GM18517 (cell line): ENCODE results near the gene PPP2CA.
"Not testable (repeated sequence)": the region's sequence is repeated elsewhere in the genome, so short reads cannot be mapped to it uniquely, and the experiment has no call there.

Experiments
- ATAC-seq: cut with Tn5 transposase; IDR thresholded peaks from one replicate; pipeline ENCODE4 v1.9.1; 2021; ENCODE audit warnings: mild to moderate bottlenecking, moderate library complexity; ENCODE audit not compliant: unreplicated experiment

The PPP2CA gene

DNA sequence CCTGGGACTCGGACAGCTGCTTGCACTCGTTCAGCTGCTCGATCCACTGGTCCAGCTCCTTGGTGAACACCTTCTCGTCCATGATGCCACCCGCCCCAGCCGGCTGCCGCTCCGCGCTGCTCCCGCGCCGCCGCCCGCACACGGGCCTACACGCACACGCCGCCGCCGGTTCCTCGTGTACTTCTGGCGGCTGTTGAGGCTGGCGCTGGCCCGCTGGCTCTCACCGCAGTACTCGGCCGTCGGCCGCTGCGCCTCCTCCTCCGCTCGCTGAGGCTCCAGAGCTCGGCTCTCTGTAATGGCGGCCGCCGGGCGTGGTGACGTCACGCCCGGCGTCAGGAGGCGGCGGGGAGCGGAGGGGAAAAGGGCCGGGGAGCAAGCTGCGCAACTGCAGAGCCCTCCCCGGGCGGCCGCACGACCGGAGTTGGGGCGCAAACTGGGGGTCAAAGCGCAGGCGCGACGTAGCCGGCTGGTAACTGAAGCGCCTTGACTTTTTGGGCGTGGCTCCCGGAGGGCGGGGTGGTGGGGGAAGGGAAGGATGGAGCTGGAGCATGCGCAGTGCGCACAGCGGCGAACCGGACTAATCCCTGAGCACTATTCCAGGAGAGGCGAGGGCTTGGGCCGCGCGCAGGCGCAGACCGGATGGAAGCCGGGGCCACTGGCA is at the start of gene PPP2CA:
Gene PPP2CA, minus strand, starts transcription at position 294 of the 661 bp plus-strand sequence. Its CDS starts 212 bp downstream, at position 82.
- ATAC-seq, result peak; percentile 64

DNA sequence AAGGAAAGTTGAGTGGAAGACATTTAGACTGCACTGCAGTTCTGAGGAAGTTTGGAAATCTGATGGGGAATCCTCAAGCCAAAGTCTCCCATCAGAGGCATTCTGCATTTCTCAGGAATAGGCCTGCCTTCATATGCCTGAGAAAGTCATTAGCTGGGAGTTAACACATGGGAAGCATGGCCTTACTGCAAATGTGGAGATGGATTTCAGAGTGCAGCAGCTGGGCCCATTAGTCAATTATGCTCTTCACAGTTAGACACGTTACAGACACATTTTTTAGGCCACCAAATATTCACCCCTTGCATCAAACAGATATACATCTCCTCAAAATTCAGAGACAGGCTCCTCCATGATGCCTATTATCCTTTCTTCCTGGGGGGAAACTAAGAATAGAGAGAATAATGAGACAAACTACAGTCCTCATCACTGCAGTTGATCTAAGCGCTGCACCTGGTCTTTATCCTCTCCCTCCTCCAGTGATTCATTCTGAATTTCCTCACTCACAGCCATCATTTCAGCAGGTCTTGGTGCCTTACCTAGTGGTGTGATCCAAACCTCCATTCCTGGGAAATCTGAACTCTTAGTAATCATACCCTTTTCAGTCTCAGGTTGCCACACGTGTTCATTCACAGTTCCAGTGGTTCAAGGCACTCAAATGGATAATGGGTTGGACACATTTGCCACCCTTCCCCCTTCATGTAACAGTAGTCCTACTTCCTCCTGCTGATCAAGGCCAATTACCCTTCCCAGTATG is 47.9 kb upstream of the PPP2CA start:
- ATAC-seq, result no peak

DNA sequence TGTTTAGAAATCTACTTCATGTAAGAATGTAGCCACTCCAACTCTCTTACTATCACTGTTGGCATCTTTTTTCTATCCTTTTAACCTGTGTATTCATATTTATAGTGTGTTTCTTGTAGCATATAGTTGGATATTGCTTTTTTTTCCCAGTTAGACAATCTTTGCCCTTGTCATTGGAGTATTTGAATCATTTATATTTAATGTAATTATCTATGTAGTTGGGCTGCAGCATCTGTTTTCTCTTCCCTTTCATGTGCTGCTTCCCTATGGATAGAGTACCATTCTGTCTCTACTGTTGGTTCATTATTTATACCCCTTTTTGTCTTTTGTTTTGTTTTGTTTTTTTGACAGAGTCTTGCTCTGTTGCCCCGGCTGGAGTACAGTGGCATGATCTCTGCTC is 45.2 kb upstream of the PPP2CA start:
- no peak for ATAC-seq

DNA sequence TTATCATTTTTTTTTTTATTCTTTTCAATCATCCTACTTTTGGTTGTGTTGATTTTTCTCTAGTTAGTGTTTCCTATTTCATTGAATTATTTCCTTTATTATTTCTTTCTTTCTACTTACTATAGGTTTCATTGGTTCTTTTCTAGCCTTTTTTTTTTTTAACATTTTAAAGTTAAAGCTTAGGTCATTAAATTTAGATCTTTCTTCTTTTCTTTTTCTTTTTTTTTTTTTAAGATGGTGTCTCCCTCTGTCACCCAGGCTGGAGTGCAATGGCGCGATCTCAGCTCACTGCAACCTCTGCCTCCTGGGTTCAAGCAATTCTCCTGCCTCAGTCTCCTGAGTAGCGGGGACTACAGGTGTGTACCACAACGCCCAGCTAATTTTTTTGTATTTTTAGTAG is 43.0 kb upstream of the PPP2CA start:
- ATAC-seq, result no peak

DNA sequence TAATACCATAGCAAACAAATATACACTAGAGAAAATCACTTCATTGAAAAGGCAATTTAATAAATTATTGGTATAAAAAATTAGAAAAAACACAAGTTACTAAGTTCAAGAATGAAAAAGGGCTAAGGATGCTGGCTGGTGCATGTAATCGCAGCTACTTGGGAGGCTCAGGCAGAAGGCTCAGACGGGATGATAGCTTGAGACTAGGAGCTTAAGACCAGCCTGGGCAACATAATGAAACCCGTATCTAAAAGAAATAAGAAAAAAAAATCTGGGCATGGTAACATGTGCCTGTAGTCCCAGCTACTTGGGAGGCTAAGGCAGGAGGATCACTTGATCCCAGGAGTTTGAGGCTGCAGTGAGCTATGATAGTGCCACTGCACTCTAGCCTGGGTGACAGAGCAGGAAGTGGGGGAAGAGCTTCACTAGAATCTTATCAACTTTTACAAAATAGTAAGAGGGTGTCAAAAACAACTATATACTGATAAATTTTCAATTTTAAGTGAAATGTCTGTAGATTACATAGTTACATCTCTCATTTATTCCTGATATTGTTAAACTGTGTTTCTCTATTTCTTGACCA is 42.2 kb upstream of the PPP2CA start:
- ATAC-seq, result no peak

DNA sequence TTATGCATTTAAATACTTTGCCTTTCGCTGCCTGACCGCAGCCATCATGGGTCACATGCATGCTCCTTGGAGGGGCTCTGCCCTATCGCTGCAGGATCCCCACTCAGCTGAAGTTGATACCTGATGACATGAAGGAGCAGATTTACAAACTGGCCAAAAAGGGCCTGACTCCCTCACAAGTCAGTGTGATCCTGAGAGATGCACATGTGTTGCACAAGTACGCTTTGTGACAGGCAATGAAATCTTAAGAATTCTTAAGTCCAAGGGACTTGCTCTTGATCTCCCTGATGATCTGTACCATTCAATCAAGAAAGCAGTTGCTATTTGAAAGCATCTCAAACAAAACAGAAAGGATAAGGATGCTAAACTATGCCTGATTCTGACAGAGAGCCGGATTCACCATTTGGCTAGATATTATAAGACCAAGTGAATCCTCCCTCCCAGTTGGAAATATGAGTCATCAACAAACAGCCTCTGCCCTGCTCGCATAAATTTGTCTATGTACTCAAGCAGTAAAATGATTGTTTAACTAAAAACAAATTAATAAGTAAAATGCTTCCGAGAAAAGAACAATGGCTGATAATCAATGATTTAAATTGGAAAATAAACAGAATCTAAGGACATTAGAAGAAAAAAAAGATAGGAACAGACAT is 41.6 kb upstream of the PPP2CA start:
- no peak for ATAC-seq

DNA sequence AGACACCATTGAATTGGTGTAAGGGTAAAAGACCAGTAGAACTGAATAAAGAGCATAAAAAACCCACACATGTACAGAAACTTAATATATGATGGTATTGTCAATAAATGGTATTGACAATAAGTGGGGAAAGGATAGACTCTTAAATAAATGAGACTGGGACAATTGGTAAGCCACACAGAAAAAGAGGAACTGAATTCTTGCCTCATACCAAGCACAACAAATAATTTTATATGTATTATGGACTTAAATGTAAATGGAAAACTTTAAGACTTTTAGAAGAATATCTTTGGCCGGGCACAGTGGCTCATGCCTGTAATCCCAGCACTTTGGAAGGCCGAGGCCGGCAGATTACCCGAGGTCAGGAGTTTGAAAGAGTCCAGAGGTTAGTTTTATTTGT is 37.9 kb upstream of the PPP2CA start:
- ATAC-seq, result no peak

DNA sequence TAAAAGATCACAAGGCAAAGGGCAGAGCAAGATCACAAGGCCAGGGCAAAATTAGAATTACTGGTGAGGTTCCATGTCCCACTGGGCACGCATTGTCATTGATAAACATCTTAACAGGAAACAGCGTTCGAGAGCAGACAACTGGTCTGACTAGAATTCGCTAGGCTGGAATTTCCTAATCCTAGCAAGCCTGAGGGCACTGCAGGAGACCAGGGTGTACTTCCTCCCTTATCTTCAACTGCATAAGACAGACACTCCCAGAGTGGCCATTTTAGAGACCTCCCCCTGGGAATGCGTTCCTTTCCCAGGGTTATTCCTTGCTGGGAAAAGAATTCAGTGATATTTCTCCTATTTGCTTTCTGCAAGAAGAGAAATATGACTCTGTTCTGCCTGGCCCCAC is 36.8 kb upstream of the PPP2CA start:
- not testable (repeated sequence) for ATAC-seq

DNA sequence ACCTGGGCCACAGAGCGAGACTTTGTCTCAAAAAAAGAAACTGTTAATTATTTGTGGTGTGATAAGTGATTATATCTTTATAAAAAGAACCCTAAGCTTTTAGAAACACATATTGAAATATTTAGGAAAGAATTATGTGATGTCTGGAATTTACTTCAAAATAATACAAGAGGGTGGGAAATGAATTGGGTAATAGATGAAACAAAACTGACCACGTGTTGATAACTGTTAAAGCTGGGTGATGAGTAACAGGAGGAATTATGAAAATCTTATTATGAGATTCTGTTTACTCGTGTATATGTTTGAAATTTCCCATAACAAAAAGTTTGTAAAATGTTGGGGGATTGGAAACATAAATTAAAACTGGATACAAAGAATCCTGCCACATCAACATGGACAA is 33.0 kb upstream of the PPP2CA start:
- no peak for ATAC-seq

DNA sequence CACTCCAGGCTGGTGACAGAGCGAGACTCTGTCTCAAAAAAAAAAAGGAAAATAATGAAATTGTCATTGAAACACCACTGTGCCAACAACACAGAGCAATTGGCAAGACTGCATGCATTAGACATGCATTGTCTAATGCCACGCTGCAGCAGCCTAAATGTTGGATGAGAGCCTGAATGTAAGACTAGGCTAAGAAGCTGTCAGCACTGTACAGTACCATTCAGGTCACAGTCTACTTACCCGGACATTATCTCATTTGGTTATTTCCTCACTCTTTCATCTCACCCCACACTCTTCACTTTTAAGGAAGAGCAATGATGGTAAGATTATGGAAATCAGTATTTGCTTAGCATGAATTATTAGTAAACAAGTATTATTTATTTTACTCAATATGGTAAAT is 31.3 kb upstream of the PPP2CA start:
- ATAC-seq, result no peak

DNA sequence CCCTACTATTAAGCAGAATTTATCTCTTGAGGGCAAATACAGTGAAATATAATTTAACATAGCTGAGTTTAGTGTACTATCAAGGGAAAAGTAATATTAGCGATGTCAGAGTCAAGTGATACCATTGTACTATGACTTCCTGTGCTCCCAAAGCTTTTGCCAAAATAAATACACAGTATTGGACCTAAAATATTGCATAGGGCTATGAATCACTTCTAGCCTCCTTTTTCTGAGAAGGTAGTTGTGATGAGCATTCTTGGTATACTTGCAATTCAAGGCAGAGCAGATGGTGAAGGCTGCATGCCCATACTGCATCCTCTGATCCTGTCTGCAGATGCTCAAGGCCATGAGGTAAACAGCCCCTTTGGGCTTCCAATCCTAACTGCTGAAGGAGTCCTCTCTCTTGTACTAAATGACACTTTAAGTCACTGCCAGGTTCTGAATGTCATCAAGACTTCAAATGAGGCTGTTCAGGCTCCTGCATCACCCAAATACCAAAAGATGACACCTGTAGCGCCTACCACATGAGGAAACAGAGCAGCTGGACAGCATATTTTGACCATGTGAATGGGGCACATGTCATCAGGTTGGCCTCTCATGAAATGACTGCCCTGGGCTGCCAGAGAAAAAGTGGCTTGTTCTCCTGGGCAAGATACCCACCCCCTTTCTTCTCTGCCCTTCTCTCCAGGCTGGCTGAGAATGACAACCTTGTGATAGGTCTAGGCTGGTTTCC is 29.7 kb upstream of the PPP2CA start:
- ATAC-seq, result no peak

DNA sequence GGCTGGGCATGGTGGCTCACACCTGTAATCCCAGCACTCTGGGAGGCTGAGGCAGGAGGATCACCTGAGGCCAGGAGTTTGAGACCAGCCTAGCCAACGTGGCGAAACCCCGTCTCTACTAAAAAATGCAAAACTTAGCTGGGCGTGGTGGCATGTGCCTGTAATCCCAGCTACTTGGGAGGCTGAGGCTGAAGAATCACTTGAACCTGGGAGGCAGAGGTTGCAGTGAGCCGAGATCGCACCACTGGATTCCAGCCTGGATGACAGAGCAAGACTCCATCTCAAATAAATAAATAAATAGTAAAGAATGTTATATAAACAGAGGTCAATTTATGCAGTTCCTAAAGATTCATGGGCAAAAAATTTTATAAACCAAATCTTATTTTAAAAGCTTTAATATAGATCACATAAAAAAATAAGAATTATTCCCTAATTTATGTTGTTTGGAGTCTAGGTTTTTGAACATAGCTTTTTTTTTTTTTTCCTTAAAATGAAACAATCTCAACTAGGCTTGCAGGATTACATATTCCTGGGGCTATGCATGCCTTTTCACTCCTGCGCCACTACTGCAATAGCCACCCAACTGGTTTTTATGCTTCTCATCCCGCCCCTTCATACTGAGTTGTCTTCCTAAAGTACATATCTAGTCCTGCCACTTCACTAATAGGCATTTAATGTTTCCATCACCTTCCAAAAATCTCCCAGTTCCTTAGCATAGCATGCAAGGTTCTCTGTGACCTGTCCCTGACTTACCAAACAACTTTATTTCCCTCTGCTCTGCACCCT is 27.7 kb upstream of the PPP2CA start:
- ATAC-seq, result not testable (repeated sequence)

DNA sequence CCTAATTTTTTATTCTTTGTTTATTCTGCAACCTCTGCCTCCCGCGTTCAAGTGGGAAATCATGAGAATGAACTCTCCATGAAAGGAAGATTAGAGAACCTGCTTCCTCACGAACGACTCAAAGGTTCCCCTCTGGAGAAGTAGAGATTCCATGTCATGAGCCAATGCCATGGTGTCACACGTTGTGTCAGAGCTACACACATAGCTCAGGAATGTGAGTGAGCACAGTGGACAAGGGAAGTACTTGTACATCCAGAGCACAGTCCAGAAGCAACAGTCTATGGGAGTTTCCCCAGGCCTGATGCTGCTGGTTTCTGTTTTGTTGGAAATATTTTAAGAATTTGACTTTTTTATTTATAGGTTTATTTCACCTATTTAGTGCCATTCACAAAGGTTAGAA is 26.8 kb upstream of the PPP2CA start:
- ATAC-seq, result no peak

DNA sequence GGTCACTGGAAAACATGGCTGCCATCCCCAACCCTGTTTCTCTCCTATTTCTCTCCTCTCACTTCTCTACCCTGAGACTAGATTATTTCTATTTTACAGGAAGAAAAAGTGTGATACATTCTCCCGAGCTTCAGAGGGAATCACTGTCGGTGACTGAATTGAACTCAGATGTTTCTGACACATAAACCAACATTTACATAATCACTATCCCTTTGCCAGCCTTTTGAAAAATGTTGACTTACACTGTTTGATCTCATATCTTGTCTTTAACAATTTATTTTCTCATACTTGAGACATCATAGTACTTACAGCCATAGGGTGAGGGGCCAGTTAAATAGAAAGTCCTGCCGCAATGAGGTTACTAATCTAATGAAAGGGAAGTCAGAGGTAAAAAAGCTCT is 25.1 kb upstream of the PPP2CA start:
- ATAC-seq, result no peak

DNA sequence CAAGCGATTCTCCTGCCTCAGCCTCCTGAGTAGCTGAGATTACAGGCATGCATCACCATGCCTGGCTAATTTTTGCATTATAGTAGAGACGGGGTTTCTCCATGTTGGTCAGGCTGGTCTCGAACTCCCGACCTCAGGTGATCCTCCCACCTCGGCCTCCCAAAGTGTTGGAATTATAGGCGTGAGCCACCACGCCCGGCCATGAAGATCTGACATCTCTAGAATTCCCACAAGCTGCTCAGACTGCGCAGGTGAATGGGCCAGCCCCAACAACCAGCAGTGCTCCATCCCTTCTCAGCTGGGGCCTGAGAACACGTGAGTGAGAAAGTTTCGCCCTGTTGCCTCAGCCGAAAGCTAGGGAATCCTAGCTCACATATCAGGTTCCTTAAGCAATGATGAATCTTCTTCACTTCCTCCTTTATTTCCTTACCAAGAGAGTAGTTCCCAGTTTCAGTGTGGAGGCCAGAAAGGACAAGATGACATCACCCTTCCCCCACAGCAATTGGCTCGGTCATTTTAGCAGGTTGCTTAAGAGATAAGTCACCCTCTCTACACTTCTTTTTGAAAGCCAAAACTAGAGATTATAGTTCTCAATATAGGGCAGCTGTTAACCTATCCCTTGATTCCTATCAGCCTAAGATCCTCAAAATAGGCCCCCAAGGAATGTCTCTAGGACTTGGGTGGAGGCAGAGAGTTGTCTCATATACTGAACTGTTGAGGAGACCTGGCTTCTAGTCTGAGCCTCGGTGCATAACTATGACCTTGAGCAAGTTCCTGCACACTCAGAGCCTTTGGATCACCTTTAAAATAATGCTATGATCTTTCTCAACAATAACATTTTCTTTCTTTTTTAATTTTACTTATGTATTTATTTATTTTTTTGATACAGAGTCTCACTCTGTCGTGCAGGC is 23.9 kb upstream of the PPP2CA start:
- ATAC-seq, result no peak

DNA sequence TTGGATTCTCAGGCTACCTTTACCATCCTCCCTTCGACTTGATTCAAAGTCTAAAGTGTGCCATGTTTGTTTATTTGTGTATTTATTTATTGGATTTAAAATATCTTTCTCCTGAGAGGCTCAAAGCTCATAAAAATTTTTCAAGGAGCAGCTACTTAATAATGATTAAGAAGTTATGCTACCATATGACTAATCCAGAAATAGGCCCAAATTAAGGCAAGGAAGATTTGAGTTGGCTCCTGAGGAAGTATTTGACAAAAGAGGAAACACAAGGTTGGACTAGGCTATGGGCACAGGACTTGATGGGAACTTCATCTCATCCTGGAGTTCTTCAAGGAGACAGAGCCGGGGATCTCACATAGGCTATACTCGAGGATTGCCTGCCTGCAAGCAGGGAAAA is 22.4 kb upstream of the PPP2CA start:
- ATAC-seq, result no peak

DNA sequence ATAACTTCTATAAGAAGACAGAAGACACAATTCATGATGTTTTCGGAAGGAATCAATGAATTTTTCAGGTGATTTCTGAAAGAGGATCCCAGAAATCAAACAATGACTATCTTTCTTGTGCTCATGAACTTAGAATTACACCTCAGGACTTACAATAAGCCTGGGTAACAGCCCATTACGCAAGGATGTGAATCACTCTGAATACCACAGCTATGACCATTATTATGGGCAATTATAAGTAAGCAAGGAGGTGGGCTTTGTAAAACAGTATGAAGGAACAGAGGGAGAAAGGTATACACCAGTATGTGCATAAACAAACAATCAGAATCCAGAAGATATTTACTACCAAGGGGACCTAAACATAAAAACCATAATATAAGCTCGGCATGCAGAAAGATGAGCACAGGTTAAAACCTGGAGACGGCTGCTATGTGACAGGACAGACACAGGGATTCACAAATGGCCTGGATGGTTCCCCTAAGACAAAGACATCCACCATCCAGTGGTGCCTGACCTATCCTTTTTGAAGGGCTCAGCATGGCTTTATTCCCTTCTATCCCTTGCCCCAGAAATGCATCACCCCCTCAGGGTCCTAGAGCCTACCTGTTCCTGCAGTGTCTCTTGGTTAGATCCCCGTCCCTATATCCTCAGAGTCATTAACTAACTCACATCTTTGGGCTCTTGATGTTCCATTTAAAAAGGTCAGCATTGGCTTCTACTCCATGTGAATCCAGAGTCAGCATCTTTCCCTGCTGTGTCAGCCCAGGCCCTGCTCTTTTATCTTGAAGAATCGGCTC is 21.8 kb upstream of the PPP2CA start:
- ATAC-seq, result no peak

DNA sequence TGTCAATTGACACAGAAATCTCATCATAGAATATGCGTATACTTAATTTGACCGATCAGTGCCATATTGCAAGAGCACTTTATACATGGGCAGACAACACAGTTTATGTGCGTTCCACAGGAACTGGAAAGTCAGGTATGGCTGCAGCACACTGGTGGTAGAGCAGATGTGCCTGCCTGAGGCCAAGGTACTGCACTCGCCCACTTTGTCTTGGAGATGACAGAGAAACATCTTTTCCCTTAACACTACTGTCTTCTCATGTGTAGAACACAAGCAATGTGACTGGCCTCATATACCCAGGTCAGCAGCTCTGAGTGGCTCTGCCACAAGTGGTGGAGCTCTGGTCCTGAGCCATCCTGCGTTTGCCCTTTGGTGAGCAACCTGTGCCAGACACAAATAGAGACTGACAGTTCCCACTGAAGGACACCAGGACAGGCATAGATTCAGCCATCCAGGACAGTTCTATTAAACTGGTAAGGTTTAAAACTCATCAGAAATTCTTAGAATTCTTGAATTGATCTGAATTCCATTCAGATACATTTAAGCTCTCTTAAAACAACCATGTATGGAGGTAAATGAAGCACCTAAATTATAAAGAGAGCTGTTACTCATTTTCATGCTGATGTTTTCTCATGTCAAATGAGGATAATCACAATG is 21.0 kb upstream of the PPP2CA start:
- no peak for ATAC-seq
